SH-SY5Y (cell line): ENCODE results near the gene ADAMTS14.

ENCODE experiments used
- GATA2 ChIP-seq: IDR thresholded peaks from 2 replicates; pipeline ENCODE4 v1.6.1; 2011; ENCODE audit warnings: mild to moderate bottlenecking, low read depth, low read length
- GATA3 ChIP-seq: IDR thresholded peaks from 2 replicates; pipeline ENCODE4 v1.6.1; 2011; ENCODE audit warnings: low read depth, mild to moderate bottlenecking, low read length, moderate library complexity

- TF ChIP-seq GATA2 (no peak), GATA3 (no peak)
Measured at GRCh38 chr10:70763567-70763966, 91.3 kb downstream of the ADAMTS14 start.
